Measurements from ENCODE around the gene GABBR1. TPM values are rescaled to one million over a fixed set of nuclear protein-coding genes. Genes with fewer than 3 reads are reported as not detected.

GABBR1 gene
- 12.9 and 21.6 TPM in 2 replicates for total RNA-seq (2014; rRNA removed; shearing (Covaris generic))
- 33.6 and 37.1 TPM in 2 replicates for total RNA-seq (2022)
- Bru-seq, nascent RNA = percentile 43 among the genes with signal in this experiment
- BruChase-seq, experiment 1, labeled RNA remaining after a 6-hour chase = percentile 55 among the genes with signal in this experiment
- percentile 50 among the genes with signal in this experiment for BruChase-seq, experiment 2, labeled RNA remaining after a 2-hour chase
- long read RNA-seq, partial matches to known transcripts = 3 of 7 reads
- long read RNA-seq, other reads (novel, unspliced or antisense) = 4 of 7 reads

DNA sequence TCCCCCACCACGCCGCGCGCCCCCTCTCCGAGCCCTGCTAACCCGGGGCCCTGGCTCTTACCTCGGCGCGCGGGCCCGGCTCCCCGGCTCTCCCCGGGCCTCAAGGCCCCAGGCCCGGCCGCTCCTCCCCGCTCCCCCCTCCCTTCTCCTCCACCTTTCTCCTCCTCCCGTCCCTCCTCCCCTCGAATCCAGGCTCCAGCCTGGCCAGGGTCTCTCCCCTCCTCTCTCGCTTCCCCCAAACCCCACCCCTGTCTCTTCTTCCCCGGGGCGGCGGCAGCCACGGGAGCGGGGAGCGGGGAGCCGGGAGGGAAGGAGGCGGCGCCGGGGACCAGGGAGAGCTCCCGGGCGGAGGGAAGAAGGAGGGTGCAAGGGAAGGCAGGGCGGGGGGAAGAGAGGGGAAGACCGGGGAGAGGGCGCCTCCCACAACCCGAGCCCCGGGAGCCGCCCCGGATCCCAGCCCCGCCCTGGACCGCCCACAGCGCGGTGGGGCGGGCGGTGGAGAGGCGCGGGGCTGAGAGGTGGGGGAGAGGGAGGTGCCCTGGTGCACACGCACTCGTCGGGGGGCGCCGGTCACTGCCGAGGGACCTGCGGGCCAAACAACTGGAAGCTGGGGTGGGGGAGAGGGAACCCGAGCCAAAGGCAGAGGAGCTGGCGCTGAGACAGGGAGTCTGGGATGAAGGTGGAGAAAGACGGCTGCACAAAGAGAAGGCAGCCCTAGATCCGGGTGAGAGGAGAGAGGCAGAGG, at the start of gene GABBR1:
Gene GABBR1 (minus strand): TSS at position 395 of the 745 bp plus-strand sequence. CDS start 798 bp downstream, outside the sequence.
- Histone ChIP-seq H3K9me3 (ENCODE audit: low read length) (no peaks in the 10 kb centered on the region), H3K9me2 (ENCODE audit: insufficient read depth, low read length) (no peaks in the 10 kb centered on the region), H4K20me1 (ENCODE audit: insufficient read depth, low read length) (no peaks in the 10 kb centered on the region; the same call in 1 of the 2 replicates), H3K36me3 (ENCODE audit: insufficient read depth, low read length) (no peaks in the 10 kb centered on the region), H2AFZ (ENCODE audit: low read length) (peak within 1 kb of the TSS; percentile 42), H3K27ac (ENCODE audit: low read depth, low read length, poor library complexity, severe bottlenecking) (peak within 1 kb of the TSS; percentile 10), H3K79me2 (ENCODE audit: insufficient read depth, low read depth, low read length) (no peaks in the 10 kb centered on the region), H3K4me3 (ENCODE audit: low read depth, low read length, poor library complexity, severe bottlenecking) (peak within 1 kb of the TSS; percentile 77), H3K4me2 (ENCODE audit: low read length) (peak within 1 kb of the TSS; percentile 90), H3K4me1 (ENCODE audit: insufficient read depth, low read length, poor library complexity, severe bottlenecking) (peaks cover 38% of the 10 kb centered on the region)
- intact Hi-C loops (cut with micrococcal nuclease; ENCODE audit: unreplicated experiment) = no loop called here
- BruUV-seq (replicated peaks) = no TSS peak
- CTCF ChIA-PET (ENCODE audit: unreplicated experiment) = interaction anchor here (0.6 to 2.1 kb wide), 4 partner anchors 17 to 357 kb away, joined by 3 to 8 read pairs (median 4); no protein-coding TSS in a partner anchor
- DNase-seq (ENCODE audit: low spot score) = peak; percentile 70
- TF ChIP-seq EZH2phosphoT487 (IDR thresholded peaks at IDR 0.05; ENCODE audit: borderline replicate concordance, low read depth, low read length) = no peak
- TF ChIP-seq, protein P1, sequence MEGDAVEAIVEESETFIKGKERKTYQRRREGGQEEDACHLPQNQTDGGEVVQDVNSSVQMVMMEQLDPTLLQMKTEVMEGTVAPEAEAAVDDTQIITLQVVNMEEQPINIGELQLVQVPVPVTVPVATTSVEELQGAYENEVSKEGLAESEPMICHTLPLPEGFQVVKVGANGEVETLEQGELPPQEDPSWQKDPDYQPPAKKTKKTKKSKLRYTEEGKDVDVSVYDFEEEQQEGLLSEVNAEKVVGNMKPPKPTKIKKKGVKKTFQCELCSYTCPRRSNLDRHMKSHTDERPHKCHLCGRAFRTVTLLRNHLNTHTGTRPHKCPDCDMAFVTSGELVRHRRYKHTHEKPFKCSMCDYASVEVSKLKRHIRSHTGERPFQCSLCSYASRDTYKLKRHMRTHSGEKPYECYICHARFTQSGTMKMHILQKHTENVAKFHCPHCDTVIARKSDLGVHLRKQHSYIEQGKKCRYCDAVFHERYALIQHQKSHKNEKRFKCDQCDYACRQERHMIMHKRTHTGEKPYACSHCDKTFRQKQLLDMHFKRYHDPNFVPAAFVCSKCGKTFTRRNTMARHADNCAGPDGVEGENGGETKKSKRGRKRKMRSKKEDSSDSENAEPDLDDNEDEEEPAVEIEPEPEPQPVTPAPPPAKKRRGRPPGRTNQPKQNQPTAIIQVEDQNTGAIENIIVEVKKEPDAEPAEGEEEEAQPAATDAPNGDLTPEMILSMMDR (conservative IDR thresholded peaks at IDR 0.05; ENCODE audit: low read length) = no peak
- POLR2A ChIA-PET = interaction anchor here (0.6 to 0.7 kb wide), 2 partner anchors 16 to 59 kb away, joined by 4 to 6 read pairs; no protein-coding TSS in a partner anchor

DNA sequence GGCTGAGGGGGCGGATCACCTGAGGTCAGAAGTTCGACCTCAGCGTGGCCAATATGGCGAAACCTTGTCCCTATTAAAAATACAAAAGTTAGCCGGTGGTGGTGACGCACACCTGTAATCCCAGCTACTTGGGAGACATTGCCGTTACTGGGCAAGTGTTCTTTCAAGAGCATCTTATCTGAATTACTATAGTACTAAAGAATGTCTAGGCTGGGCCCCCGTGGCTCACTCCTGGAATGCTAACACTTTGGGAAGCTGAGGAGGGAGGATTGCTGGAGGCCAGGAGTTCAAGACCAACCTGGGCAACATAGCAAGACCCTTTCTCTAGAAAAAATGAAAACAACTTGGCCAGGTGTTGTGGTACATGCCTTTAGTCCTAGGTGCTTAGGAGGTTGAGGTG, 48.8 kb upstream of the GABBR1 start:
- no peak for DNase-seq (ENCODE audit: low spot score)
- ChIA-PET POLR2A (interaction anchor here (0.6 to 0.7 kb wide), 2 partner anchors 12 to 79 kb away, joined by 5 read pairs; no protein-coding TSS in a partner anchor), CTCF (ENCODE audit: unreplicated experiment) (no interaction called here)
- TF ChIP-seq EZH2phosphoT487 (IDR thresholded peaks at IDR 0.05; ENCODE audit: borderline replicate concordance, low read depth, low read length) = no peak
- TF ChIP-seq, protein P1 (conservative IDR thresholded peaks at IDR 0.05; ENCODE audit: low read length) = no peak
- no TSS peak for BruUV-seq (replicated peaks)
- H3K4me1 ChIP-seq (ENCODE audit: insufficient read depth, low read length, poor library complexity, severe bottlenecking) = no peaks in the 10 kb centered on the region
- H3K79me2 ChIP-seq (ENCODE audit: insufficient read depth, low read depth, low read length) = no peaks in the 10 kb centered on the region
- intact Hi-C loops (cut with micrococcal nuclease; ENCODE audit: unreplicated experiment) = no loop called here
- H2AFZ ChIP-seq (ENCODE audit: low read length) = no peak overlapping the region
- no peak overlapping the region for H3K4me3 ChIP-seq (ENCODE audit: low read depth, low read length, poor library complexity, severe bottlenecking)
- H3K9me3 ChIP-seq (ENCODE audit: low read length) = no peaks in the 10 kb centered on the region
- no peaks in the 10 kb centered on the region for H3K9me2 ChIP-seq (ENCODE audit: insufficient read depth, low read length)
- H3K27ac ChIP-seq (ENCODE audit: low read depth, low read length, poor library complexity, severe bottlenecking) = no peak overlapping the region
- H3K4me2 ChIP-seq (ENCODE audit: low read length) = no peak overlapping the region
- H3K36me3 ChIP-seq (ENCODE audit: insufficient read depth, low read length) = no peaks in the 10 kb centered on the region
- H4K20me1 ChIP-seq (ENCODE audit: insufficient read depth, low read length) = no peaks in the 10 kb centered on the region
